Fibroblast of mammary gland (primary cell): Measurements from ENCODE around the gene HARBI1.
A peak's percentile ranks its signal among the peaks of the same experiment; 100 is the strongest.

ENCODE experiments used
- DNase-seq: peaks from one replicate; pipeline ENCODE4 v3.0.0-alpha.2; 2010; ENCODE audit warnings: low read depth
- H3K4me3 ChIP-seq: 2 replicates; pipeline ENCODE4 v1.5.1; 2011; ENCODE audit warnings: low read depth, mild to moderate bottlenecking, low read length, moderate library complexity; ENCODE audit not compliant: control insufficient read depth
- TF ChIP-seq, protein P1 (sequence below): conservative IDR thresholded peaks from 2 replicates; pipeline ENCODE4 v1.5.1; 2011; ENCODE audit warnings: low read depth, low read length, inconsistent platforms; ENCODE audit not compliant: control insufficient read depth, insufficient read depth

HARBI1 gene

DNA sequence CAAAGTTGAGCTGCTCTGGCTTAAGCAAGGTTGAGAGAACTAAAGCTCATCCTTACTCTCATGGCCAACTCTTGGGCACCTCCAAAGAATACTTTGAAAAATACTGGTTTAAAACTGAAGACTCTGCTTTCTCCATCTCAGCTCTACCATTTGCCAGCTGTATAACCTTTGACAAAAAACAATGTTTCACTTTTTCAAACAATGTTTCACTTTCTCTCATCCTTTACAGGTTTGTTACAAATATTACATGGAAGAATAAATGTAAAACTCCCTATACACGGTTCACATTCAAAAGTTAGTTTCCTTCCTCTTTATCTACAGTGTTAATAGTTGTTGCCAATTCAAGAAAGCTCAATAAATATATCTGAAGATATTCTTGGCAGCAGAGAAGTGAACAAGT lies 42.4 kb downstream of the HARBI1 start:
- DNase-seq, result no peak
- TF ChIP-seq, protein P1, sequence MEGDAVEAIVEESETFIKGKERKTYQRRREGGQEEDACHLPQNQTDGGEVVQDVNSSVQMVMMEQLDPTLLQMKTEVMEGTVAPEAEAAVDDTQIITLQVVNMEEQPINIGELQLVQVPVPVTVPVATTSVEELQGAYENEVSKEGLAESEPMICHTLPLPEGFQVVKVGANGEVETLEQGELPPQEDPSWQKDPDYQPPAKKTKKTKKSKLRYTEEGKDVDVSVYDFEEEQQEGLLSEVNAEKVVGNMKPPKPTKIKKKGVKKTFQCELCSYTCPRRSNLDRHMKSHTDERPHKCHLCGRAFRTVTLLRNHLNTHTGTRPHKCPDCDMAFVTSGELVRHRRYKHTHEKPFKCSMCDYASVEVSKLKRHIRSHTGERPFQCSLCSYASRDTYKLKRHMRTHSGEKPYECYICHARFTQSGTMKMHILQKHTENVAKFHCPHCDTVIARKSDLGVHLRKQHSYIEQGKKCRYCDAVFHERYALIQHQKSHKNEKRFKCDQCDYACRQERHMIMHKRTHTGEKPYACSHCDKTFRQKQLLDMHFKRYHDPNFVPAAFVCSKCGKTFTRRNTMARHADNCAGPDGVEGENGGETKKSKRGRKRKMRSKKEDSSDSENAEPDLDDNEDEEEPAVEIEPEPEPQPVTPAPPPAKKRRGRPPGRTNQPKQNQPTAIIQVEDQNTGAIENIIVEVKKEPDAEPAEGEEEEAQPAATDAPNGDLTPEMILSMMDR, result no peak
- H3K4me3 ChIP-seq, result no peak overlapping the region

DNA sequence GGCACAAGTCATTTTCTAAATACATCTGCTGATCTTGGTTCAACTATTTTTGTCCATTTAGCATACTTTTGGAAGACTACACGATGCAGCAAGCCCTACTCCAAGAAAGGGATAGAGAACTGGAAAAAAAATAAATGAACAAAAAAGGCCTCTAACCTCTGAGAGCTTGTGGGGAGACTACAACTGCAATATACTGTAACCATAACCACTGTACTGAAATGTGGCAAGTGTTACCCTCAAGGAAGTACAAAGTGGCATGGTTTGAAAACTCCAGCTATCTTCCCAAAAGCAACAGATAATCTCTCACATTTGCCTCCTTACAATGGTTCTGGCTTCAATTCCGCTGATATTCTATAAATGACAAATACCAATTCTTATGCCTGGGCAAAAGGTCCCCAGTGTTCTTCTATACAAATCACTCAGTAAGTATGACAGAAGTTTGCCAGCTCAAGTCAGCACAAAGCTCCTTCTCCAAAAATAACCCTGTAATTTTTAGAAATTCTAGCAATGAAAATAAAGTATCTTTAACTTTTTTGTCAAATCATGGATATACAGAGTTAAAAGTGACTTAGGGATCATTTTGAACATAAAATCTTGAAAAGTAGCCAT lies 46.1 kb downstream of the HARBI1 start:
- TF ChIP-seq, protein P1, result no peak
- H3K4me3 ChIP-seq, result no peak overlapping the region
- no peak for DNase-seq

GRCh38 chr11:46565232-46565840 lies 51.7 kb downstream of the HARBI1 start:
- no peak overlapping the region for H3K4me3 ChIP-seq
- DNase-seq, result no peak
- TF ChIP-seq, protein P1, result no peak

DNA sequence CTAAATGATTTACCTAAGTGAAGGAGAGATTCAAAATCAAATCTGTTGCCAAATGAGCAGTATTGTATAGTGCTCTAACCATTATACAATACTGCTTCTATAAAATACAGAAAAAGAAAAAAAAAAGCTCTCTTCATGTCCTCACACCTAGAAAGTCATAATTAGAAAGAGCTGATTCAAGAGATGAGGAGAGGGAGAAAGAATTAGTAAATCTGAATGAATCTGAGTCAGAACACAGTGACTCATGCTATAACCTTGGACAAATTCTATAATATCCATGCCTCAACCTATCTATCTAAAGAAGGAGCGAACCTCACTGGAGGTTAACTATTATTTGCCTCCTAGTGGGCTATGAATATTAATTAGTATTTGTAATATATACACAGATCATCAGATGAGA lies 52.6 kb downstream of the HARBI1 start:
- TF ChIP-seq, protein P1, result no peak
- DNase-seq, result peak; percentile 62

DNA sequence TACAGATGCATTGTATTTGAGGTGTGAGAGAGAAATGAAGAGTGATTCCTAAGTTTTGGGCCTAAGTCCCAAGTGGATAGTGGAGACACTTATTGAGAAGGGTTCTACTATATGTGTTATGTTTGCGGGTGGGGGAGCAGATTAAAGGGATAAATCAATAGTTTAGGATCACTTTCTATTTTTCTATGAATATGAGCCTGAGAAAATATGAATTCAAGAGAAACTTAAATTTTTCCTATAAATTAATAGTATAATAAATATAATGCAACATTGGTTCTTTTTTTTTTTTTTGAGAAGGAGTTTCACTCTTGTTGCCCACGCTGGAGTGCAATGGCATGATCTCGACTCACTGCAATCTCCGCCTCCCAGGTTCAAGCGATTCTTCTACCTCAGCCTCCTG lies 54.5 kb downstream of the HARBI1 start:
- no peak overlapping the region for H3K4me3 ChIP-seq
- TF ChIP-seq, protein P1, result no peak
- no peak for DNase-seq

More for the DNA sequence above, 52.6 kb downstream of the HARBI1 start:
- H3K4me3 ChIP-seq, result no peak overlapping the region

DNA sequence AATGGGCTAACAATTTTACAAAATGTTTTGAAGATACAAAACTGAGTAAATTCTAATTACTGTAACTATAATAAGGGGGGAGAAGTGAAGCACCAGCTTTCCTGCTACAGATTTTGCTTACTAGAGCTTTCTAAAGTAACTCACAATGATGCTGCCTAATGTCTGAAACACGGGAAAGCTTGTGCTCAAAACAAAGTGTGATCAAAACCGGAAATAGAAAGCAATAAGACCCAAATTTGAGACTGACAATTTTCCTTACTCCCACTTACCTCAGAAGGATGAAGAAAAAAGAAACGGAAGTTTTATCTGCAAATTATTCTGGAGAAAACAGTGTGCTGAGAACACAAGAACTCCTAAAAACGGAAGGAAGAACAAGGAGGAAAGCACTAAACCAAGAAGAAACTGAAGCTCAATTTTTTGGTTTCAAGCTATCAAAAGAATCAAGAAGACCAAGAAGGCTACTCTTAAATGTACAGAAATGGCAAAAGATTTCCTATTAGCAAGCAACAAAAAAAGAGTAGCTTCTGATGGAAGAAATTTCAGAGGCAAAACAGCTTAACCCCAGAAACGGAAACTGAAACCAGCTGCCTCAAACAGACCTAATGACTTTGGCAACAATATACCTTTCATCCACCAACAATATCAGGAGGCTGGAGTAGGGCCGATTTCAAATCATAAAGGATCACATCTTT lies 56.6 kb downstream of the HARBI1 start:
- H3K4me3 ChIP-seq, result peak overlapping the region; percentile 43
- peak; percentile 50 for DNase-seq
- TF ChIP-seq, protein P1, result no peak
